Suppressor macrophage (primary cell): ENCODE results near the gene MSMB.
"Not testable (repeated sequence)": the region's sequence is repeated elsewhere in the genome, so short reads cannot be mapped to it uniquely, and the experiment has no call there.

Experiments used
- DNase-seq, 4 experiments: peaks; one replicate each; pipeline ENCODE4 v3.0.0-alpha.2; 2020 to 2022
- total RNA-seq, 17 experiments: gene quantifications; one replicate each; lab custom pipeline; 2026; ENCODE audit warnings: mixed read lengths in 6 of 17, inconsistent platforms in 3 of 17; lab: John Stamatoyannopoulos, UW

MSMB gene, protein sequence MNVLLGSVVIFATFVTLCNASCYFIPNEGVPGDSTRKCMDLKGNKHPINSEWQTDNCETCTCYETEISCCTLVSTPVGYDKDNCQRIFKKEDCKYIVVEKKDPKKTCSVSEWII
- 0 to 0.44 (median 0) reads per million in 17 experiments for total RNA-seq

DNA sequence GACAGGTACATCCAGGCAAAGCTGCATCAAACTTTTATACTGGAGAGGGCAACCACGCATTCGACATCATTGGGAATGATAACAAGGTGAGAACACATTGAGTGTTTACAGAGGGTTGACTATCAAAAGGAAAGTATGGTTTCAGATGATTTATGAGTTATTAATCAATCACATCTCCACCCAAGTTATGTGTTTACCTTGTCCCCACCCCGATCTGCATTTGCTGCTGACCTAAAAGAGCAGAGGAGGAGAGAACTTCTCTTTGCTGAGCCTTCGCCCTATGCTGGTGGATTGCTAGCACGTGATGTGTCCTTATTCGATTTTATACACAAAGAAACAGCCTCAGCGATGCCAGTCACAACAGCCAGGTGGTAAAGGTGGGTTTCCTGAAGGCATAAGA is at the start of gene MSMB:
Gene MSMB, minus strand, starts transcription at position 9 of the 400 bp plus-strand sequence. CDS start 32 bp downstream, outside the sequence.
- DNase-seq = no peak

DNA sequence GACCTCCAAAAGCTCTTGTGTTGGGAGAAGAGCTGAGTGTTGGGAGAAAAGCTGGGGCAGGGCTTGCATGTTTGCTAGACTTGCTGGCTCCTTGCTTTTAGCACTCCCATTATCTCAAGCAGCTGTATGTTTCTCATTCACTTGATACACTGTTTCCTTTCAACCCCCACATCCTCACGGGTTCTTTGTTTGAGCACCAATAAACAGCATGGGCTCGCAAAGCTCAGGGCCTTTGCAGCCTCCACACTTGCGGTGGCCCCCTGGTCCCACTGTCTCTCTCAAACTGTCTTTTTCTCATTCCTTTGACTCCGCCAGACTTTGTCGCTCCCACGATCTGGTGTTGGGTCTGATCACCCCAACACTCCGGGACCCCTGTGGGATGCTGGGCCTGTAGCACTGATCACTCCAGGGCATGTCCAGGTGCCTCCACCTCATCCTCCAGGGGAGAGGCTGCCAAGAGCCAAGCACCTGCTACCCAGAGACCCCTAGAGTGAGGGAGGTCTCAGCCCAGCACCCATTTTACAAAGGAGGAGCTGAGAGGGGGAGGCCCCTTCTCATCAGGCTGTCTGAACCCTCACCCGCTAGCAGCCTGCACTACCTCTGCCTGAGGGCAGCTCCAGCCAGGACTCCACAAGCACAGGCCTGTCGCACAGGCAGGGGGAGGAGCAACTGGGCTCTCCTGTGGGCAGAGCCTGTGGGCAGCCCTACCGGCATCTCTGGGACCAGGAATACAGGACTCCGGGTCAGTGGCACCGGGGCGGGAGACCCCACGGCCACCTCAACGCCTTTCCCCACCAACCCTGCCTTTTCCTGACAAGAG is 49.1 kb upstream of the MSMB start:
- no peak for DNase-seq

DNA sequence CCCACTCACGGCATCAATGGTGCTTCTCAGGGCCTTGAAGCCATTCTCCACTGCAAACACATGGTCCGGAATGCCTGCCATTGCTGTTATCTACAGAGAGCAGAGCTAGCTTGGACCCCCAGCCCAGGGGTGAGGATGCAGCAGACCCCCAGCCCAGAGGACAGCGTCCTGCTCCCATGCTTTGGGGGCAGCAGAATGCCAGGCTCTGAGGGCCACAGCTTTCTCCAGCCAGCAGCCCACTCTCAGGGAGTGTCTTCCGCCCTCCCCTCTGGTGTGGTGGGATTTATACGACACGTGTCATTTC is 48.1 kb upstream of the MSMB start:
- no peak for DNase-seq

DNA sequence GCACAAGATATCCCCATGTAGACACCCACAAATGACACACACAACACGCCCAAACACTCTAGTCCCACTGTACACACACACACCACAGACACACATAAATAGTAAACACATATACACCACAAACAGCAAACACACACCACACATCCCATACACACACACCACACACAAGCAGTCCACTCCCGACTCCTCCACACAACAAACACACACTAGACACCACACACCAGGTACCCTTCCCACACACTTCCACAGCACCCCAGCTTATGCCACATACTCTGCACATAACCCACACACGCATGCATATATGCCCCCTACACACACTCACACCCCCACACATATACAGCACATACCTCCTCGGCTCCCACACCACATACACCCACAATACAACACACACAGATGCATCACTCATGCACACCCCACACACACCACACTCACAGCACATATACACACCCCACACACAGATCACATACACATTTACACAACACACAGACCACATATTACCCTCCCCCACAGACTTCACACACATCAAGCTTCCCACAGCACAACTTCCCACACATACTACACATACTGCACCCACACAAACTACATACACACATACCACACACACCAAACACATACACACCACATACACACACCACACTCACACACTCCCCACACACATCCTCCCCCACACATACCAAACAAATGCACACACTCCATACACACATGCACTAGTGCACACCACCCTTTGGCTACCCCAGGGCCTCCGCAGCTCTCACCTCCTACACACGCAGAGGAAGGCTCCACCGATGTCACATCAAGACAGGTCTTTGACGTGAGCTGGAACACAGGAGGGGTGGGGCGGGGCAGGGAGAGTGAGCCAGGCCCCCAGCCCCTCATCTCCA is 47.5 kb upstream of the MSMB start:
- not testable (repeated sequence) for DNase-seq

DNA sequence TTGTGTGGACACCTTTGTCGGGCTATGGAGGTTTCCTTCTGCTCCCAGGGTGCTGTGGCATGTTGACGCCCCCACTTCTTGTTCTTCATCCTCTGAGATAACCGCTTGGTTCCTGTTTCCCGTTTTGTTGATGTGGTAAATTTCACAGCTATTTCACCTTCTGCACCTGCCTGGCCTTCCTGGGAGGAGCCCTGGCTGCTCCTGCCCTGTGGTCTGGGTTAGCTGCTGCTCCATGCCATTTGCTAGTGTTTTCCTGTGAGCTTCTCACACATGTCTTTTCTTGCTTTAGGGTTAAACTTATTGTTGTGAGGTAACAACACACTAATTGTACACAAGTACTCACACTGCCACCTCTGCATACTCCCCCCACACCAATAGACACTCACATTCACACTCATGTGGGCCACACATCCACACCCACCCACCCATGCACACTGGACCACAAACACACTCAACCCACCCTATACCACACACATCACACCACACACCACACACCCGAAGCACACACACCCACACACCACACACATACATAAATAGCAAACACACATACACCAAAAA is 46.5 kb upstream of the MSMB start:
- DNase-seq = peak in 3 of 4 experiments; percentile 40 to 58 (median 53)

DNA sequence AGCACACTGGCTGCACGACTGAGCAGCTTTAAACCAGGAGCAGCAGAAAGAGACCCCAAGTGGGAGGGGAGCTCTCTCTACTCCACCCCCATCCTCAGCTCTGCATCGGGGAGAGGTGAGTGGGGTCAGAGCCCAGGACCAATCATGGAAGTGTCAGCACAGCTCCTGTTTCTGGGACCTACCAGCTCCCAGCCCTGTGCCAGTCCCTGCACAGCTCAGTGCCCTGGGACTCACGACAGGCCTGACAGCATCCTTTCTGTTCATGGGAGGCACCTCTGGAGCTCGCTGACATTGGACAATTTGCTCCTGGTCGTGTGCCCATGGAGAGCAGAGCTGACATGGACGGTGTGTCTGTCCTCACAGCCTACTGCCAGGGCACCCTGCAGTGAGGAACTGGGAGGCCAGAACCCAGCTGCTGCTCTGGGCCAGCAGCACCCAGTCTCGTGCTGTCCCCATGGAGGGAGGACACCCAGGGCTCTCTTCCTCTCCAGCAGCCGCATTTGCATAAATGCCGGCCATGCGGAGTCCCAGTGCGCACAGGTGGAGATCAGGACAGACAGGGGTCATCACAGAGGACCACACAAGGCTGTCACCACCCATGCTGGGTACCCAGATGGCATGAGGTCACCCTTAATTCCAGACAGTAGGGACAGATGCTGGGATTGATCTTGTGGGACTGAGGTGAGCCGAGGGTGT is 45.9 kb upstream of the MSMB start:
- DNase-seq = peak in 3 of 4 experiments; percentile 30 to 47 (median 37)

DNA sequence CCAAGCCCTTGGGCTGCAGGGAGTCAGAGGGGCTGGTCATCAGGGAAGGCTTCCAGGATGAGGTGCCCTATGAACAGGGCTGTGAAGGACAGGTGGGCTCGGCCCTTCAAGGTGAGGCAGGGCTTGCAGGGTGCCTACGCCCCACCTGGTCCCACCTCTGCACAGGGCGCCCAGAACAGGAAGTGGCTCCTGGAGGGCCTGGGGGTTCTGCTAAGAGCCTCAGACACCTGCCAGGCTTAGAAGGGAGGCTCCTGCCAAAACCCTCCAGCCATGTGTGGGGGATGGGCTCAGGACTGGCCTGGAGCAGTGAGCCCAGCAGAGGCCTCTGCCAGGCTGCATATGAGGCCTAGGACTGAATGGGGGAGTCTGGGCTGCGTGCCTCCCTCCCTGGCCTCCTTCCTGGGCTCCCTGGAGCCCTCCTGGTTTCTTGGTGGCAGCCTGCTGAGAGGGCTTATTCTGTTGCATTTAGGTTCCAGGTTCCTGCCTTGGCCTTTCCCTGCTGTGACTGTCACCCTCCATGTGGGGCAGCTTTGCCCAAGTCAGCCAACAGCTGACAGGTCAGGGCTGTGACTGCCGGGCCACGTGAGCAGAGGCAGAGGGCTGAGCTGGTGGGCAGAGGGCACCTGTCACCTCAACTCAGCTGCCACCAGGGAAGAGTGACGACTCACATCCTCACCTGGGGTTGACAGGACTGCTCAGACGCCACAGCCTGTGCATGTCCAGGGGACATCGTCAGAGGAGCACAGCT is 45.2 kb upstream of the MSMB start:
- no peak for DNase-seq

DNA sequence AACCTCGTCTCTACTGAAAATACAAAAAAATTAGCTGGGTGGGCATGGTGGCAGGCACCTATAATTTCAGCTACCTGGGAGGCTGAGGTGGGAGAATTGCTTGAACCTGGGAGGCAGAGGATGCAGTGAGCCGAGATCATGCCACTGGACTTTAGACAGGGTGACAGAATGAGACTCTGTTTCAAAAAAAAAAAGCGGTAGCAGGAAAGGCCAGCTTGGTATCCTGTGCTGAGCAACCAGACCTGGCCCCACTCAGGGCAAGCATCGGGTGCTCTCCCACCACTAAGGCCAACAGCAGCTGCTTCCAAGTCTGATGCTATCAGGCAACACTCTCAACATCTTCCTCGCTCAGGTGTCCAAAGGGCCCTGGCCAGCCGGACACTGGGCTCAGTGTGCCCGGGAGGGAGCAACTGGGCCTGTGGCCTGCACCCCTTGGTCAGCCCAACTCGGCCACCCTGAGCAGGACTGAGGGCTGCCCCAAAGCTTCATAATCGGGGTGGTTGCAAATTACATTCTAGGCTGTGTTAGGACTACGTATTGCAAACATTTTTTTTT is 44.3 kb upstream of the MSMB start:
- no peak for DNase-seq

DNA sequence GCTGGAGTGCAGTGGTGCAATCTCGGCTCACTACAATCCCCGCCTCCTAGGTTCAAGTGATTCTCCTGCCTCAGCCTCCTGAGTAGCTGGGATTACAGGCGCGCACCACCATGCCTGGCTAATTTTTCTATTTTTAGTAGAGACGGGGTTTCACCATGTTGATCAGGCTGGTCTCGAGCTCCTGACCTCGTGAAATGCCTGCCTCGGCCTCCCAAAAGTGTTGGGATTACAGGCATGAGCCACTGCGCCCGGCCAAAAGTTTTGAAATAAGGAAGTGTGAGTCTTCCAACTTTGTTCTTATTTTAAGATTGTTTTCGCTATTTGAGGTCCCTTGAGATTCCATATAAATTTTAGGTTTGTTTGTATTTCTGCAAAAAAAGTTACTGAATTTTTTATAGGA is 41.3 kb upstream of the MSMB start:
- DNase-seq = not testable (repeated sequence)

DNA sequence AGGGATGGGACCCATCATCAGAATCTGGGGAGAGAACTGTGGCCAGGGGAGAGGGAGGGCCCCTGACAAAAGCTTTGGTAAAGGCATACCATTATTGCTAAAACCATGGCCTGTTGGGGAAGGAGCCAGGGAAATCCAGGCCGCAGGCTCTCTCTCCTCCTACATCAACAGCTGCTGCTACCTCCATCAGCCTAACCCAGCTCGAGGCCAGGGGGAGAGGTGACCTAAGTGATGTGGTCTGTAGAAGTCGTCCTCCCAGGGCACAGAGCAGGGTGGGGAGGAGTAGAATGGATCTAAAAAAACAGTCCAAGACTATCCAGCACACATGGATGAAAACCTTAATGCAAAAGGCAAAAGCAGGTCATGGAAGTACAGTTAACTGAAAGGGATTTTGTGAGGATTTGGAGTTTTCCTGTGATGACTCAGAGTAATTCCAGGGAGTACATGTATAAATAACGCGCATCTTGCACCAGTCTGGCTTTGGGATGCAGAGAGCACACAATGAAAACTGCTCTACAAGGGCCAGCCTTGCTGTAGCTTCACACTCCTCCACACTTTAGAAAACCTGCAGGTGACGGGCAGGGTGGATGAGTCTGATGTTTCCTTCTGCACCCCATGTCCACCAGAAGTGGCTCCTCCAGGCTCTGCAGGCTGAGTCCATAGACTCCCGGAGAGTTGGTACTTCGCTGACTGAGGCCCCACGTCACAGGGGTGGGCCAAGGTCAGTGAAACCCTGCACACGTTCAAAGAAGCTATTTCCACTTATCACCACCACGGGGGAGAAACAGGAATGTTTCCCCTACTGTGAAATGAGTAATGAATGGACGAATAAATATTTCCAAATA is 38.5 kb upstream of the MSMB start:
- DNase-seq = no peak

DNA sequence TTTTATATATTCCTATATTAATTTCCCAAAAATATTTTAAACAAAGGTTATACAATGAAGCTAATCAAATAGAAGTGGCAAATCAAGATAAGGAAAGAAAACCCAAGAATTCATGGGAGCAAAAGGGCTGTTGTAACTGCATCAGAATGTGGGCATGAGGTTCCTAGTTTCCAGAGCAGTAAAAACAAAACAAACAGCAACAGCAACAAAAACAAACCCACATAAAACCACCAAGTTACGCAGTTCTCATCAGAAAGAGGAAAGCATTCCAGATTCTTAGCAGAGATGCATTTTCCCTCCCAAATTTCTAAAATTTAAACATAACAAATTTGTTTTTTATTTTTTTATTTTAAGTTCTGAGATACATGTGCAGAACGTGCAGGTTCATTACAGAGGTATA is 34.8 kb upstream of the MSMB start:
- DNase-seq = peak; percentile 62 to 81 (median 75)

DNA sequence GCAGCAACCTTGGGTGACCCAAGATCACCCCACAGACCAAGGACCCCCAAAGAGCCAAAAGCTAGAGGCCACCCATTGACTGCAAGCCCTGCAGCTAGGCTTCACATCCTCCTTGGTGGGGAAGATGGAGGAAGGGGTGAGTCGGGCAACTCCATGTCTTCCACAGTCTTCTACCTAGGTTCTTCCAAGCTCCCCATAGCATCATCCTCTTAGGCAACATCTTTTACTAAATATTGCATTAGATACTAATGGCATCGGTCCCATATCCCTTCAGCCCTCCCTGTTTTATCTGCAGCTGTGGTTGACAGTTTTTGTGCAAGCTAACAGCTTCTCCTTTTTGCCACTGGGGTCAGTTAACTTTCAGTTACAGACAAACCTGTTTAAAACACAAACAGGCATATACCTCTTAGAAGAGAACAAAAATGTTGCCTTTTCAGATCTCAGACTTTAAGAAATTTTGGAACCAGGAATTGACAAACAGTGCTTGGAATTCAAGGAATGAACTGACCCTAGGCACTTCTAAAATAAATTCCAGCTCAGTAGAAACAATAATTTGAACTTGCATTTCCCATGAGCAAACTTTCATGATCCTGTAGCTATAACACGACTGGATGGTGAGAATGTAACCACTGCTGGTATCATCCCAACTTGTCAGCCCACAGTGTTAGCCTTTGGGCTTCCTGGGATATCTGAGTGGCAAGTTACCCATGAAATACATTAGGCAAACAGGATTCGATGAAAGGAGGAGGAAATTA is 33.9 kb upstream of the MSMB start:
- peak; percentile 59 to 86 (median 72) for DNase-seq

DNA sequence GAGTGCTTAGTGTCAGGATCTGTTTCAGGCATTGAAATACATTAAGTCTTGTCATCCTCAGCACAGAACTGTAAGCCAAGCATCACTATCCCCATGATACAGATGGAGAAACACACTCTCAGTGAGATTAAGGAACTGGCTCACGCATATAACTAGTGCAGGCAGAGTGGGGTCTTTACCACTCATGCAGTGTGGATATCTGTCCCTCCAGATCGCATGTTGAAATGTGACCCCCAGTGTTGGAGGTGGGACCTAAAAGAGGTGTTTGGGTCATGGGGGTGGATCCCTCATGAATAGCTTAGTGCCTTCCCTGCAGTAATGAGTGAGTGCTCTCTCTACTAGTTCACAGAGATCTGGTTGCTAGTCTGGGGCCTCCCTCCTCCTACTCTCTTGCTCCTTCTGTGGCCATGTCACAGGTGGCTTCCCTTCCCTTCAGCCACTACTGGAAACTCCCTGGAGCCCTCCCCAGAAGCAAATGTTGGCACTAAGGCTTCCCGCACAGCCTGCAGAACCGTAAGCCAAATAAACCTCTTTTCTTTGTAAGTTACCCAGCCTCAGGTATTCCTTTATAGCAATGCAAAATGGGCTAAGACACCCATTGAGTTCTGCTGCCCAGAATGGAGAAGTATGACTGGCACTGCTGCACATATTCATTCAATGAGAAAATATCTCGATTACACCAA is 31.8 kb upstream of the MSMB start:
- peak in 3 of 4 experiments; percentile 39 to 62 (median 45) for DNase-seq

DNA sequence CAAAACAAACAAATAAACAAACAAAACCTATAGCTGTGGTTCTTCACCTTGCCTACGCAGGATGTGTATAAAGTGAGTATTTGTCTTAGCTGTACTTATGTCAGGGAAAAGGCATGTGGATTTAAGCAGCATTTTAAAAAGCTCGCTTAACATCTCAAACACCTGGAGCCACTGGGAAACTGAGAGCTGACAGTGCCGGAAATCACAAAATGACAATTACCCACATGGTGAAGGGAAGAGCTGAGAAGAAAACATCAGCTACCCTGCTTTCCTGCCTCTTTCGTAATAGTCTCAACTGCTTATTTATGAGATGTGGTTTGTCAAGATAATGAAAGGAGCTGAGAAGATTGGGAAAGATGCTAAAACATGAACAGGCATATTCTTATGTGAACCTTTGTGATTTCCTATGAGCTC is 31.1 kb upstream of the MSMB start:
- peak in 3 of 4 experiments; percentile 31 to 65 (median 49) for DNase-seq

DNA sequence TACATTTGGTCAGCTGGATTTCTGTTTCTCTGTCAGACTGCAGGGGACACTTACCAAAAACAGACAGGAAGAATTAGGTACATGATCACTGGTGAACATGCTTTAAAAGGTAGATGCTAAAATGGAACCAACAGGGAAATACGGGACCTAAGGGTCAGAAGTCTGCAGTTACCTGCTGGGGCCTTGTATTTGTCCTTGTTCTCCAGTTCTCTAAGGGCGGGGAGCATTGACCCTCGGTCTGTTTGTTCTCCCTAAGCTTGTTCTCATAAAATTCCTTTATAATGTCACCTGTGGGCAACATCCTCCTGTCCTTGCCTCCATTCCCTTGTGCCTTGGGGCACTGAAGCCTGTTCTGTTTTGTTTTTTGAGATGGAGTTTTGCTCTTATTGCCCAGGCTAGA is 29.8 kb upstream of the MSMB start:
- no peak for DNase-seq

DNA sequence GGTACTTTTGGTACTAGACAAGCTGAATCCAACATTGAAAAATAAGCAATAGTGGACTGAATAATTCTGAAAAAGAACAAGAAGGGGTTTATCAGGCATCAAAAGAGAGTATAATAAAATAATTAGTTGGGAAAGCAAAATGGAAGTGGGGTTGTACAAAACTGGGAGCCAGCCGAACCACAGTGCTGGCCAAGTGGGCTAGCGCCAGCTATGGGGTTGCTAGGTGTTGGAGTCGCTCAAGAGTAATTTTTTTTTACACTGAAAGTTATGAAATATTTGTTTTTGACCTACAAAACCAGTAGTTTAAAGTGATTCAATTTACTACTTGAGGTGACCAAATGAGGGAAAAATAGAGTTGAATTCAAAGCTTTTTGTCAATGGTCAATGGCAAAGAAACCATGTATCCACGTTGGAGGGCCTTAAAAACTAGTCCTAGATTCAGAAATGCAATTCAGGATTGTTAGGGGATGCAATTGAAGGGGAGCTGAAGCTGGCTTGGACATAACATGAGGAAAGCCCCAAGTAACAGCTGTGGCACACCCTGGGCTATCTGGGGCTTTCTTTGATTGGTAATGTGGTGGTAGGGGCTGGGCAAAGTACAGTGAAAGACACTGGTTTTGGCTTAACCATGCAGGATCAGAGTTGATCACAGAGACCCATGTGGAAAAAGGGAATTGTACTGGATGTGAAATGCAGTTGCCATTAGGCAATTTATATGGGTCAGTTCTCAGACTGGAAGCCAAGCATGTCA is 28.3 kb upstream of the MSMB start:
- no peak for DNase-seq

DNA sequence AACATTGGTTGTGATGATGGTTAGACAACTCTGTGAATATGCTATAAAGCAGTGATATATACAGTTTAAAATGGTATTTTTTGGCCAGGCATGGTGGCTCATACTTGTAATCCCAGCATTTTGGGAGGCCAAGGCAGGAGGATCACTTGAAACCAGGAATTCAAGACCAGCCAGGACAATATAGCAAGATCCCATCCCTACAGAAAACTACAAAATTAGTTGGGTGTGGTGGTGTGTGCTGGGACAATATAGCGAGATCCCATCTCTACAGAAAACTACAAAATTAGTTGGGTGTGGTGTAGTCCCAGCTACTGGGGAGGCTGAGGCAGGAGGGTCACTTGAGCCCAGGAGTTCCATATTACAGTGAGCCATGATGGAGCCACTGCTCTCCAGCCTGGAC is 27.5 kb upstream of the MSMB start:
- DNase-seq = no peak

DNA sequence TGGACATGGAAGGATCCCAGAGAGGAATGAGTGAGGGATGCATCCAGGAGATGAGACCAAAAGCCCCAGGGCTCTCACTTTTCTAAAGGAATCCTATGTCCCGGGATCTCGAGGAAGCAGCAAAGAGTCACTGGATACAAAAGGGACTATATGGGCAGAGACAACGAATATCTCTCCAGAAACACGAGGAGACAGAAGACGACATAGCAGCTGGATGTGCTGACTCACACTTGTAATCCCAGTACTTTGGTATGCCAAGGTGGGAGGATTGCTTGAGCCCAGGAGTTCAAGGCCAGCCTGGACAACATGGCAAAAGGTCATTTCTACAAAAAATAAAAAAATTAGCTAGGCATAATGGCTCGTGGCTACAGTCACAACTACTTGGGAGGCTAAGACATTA is 24.7 kb upstream of the MSMB start:
- no peak for DNase-seq
